ELF-1 (cell line): Measurements from ENCODE around the gene DNAJC11.
"Not testable (repeated sequence)": the region's sequence is repeated elsewhere in the genome, so short reads cannot be mapped to it uniquely, and the experiment has no call there.

ENCODE experiments used
- DNase-seq: peaks from one replicate; pipeline ENCODE4 v3.0.0-alpha.2; 2016; ENCODE audit warnings: low read depth, low spot score

The DNAJC11 gene

GRCh38 chr1:6695868-6696267 is 5.7 kb downstream of the DNAJC11 start:
- no peak for DNase-seq

DNA sequence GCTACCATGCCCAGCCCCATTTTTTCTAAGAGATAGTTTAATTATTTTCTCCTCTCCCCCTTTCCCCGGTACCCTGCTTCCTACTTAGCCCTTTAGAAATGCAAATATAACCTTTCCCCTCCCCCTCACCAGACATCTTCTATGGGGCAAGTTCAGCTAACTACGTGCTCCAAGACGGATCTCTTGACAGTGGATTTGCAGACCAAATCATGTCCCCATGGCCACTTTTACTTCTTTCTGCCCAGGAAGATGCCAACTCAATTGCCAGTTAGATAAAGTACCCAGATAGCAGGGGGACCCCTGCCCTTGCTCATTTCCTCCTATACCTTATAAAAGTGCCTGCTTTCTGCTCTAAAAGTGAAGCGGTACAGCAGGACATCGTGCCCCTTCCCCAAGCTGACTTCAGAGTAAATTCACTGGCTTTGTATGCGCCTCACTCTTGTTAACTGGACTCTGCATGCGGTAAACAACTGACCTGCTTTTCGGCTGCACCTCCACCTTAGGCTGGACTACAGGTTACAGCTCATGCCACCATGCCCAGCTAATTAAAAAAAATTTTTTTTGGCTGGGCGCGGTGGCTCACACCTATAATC is 7.4 kb downstream of the DNAJC11 start:
- peak; percentile 52 for DNase-seq

DNA sequence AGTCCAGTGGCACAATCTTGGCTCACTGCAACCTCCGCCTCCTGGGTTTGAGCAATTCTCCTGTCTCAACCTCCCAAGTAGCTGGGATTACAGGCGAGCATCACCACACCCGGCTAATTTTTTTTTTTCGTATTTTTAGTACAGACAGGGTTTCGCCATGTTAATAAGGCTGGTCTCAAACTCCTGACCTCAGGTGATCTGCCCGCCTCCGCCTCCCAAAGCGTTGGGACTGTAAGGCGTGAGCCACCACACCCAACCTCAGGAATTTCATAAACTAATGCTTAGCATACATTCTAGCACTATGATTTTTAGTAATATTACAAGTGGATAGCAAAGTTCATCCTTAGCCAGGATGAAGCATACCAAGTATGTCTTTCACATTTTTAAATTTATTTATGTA is 8.7 kb downstream of the DNAJC11 start:
- no peak for DNase-seq

DNA sequence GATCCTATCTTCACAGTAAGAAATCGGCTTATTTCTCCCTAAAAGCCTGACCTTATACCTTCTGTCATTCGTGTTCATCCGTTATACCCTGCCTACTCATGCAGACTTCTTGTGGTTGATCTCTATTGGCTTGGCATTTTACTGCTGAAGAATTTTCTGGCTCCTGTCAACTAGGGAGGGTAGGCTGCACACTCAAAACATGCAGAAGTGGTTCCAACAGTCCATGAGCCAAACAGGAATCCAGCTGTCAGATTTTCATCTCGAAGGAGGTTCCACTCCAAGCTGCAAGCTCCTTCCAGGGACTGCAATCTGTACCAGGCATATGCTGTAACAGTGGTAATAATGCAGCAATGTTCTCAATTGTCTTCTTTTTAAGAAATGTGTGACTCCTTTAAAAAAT is 10.1 kb downstream of the DNAJC11 start:
- DNase-seq, result no peak

- DNase-seq, result no peak
Measured at GRCh38 chr1:6690186-6690585, 11.4 kb downstream of the DNAJC11 start.

- no peak for DNase-seq
Measured at GRCh38 chr1:6688757-6689156, 12.9 kb downstream of the DNAJC11 start.

DNA sequence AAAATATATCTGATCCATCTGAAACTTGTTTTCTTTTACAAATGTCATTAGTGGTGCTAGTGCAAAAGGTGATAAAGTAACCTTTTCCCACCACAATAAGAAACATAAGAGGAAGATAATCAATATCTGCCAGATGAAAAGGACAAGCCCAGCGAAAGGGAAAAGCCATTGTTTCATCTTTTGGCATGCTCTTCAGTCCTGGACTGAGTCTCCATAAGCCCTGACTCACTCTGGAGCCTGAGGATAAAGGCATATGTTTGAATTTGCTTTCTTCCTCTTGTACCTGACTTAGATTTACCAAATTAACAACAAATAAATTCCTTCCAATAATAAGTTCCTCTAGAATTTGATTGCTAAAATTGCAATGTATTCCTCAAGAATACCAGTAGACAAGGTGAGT is 13.6 kb downstream of the DNAJC11 start:
- no peak for DNase-seq

GRCh38 chr1:6686294-6686693 is 15.3 kb downstream of the DNAJC11 start:
- DNase-seq, result no peak

DNA sequence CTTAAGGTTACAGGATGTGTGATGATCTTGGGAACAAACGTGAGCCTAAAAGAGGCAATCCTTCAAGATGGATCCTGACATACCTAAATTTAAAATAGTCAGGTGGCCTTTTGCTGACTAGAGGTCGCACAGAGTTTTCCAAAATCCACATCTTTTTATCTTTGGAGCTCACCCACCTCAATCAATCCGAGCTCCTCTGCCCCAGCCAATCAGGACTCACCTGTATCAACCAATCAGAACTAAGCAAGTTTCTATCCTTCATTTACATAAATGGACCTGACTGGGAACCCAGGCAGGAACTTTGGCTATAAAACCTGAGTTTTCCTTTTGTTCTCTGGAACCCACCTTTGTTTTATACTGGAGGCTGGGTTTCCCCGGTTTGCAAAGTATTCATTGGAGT is 16.2 kb downstream of the DNAJC11 start:
- DNase-seq, result no peak

- DNase-seq, result no peak
Measured at GRCh38 chr1:6683434-6683833, 18.2 kb downstream of the DNAJC11 start.

- no peak for DNase-seq
Measured at GRCh38 chr1:6675941-6676340, 25.7 kb downstream of the DNAJC11 start.

- DNase-seq, result no peak
Measured at GRCh38 chr1:6674771-6675170, 26.8 kb downstream of the DNAJC11 start.

DNA sequence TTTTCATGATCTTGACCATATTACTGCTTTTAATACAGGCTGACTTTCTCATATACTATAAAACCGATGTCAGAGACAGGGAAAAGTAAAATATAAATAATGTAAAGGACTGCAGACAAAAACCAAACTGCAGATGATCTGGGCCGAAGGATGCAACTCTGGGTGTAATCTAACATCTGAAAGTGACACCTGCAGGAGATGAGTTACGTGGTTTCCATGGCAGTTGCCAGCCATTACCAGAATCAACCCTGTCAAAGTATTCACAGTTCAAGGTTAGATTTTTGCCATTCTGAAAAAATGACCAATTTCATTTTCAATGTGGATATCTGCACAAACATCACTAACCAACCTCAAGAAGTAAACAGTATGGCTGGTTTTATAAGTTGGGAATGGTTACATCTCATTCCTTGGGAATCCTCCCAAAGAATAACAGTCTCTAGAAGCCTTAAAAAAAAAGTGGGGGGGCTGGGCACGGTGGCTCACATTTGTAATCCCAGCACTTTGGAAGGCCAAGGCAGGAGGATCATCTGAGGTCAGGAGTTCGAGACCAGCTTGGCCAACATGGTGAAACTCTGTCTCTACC is 27.7 kb downstream of the DNAJC11 start:
- DNase-seq, result no peak

- DNase-seq, result peak; percentile 42
Measured at GRCh38 chr1:6672558-6672957, 29.1 kb downstream of the DNAJC11 start.

DNA sequence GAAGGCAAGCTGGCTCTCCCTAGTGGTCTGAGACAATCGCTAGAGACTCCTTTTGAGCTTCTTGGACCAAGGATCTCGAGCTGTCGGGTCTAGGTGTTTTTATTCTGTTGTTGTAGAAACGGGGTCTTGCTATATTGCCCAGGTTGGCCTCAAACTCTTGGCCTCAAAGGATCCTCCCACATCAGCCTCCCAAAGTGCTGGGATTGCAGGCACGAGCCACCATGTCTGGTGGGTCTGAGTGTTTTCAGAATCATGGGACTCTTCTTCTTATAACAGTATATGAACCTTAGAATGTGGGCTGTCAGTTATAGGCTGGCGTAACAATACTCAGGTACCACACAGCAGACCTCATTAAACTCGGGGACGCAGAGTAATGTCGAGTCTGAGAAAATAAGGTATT is 33.1 kb downstream of the DNAJC11 start:
- DNase-seq, result no peak

DNA sequence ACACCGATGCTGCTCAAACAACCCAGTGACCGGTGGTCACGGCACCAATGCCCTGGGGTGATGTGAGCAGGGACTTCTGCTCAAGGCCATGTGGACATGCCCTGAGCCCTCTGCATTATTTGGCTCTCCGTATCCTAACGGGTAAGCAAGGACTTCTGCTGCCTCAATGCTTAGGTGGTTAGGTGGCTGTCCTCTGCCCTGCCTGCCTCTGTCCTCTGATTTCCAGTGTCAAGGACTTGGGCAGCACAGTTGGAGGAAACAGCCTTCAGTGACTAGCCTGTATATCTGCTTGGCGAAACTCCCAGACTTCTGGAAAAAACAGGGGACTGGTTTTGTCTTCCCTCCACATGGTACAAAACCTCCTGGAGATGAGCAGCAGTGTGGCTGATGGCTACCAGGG is 34.5 kb downstream of the DNAJC11 start:
- no peak for DNase-seq

DNA sequence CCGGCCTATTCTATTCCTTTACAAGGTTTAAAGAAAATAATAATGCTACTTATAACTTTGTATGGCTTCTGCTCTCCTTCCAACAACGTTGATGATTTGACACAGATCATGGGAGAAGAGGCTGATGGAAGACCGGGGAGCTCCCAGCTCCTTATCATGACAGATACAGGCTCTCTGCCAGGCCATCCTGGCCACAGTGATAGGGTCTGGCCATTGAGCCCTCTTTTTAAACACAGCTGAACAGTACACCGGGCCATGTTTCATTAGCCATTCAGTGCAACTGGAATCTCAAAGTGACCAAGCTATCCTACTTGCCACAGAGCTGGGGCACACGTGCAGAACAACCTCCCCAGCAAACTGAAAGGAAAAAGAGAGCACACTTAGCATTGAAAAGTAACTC is 34.9 kb downstream of the DNAJC11 start:
- DNase-seq, result no peak

DNA sequence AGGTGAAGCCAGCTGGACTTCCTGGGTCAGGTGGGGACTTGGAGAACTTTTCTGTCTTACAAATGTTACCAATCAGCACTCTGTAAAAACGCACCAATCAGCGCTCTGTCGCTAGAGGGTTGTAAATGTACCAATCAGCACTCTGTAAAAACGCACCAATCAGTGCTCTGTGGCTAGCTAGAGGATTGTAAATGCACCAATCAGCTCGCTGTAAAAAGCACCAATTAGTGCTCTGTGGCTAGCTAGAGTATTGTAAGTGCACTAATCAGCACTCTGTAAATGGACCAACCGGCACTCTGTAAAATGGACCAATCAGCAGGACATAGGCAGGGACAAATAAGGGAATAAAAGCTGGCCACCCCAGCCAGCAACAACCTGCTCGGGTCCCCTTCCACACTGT is 39.1 kb downstream of the DNAJC11 start:
- not testable (repeated sequence) for DNase-seq

- DNase-seq, result no peak
Measured at GRCh38 chr1:6660415-6661049, 41.1 kb downstream of the DNAJC11 start.

DNA sequence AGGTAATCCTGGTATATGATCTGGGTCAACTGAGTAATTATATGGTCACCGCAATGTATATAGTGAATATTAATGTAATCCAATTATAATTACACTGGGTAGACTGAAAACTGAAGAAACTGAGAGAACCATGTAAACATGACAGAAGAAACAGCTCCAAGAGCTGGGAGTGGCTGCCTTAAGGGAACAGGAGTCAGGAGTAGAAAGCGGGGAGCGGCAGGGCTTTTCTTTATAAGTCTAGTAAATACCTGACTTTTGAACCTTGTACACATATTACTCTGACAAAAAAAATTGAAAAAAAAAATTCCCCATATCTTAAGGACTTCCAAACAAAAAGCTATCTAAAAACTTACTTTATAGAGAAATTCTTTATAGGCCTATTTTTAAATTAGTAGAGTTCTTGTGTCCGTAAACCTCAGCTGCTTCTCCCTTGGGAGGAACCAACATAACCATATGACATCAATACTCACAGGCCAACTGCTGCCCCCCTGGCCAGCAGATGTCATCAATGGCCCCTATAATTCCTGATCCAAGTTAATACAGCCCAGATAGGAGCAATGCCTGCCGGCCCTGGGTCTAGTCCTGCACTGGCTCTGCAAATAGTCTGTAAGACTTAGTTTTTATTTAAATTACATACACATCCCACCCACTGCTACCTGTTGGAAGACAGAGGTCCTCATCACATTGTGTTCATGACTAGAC is 43.1 kb downstream of the DNAJC11 start:
- DNase-seq, result no peak

GRCh38 chr1:6657138-6657537 is 44.5 kb downstream of the DNAJC11 start:
- DNase-seq, result no peak

DNA sequence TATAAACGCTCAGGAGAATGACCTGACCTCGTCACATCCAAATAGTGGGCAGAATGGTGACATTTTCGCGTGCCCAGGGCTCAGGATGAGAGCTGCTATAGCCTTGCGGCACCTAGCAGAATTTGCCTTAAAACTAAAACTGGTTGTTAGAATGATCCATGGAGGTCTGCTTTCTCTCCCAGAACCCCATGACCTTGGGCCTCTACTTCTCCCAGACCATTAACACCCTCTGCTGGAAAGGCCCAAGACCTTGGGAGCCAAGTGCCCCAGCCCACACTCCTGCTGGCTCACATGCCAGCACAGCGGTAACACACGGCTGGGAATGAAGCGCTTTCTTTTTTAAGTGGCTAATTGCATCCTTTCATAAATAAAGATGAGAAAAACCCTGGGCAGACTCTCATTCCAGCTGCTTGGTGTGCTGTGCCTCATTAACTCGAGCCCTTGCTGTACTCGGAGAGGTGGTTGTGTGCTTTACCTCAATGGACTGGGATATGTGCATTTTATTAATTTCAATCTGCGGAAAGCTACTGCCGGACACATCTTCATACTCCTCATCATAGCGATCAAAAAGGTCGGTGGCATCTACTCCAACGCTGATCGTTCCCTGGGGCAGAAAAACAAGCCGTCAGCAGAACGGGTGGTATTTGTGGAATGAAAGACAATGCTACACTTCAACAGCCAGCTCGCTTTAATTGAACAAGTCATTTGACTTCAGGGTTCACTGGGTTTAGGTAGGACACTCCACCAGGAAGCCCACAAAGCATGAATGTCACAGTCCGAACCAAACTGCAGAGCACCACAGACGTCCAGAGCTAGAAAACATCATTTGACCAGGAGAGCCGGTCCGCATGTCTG is 48.0 kb downstream of the DNAJC11 start:
- DNase-seq, result peak; percentile 17
